Lower lobe of right lung (tissue), 2 donors: Measurements from ENCODE around the gene LILRB4. TPM values are rescaled to one million over a fixed set of nuclear protein-coding genes. Genes with fewer than 3 reads are reported as not detected.
A peak's percentile ranks its signal among the peaks of the same experiment; 100 is the strongest.

Experiments
- ATAC-seq, 2 donors: fragments of 200-7000 bp; cut with Tn5 transposase; one replicate each; pipeline ENCODE4 v1.9.1; 2020 to 2022; ENCODE audit warnings: mild to moderate bottlenecking in 2 of 2, moderate library complexity in 2 of 2
- DNase-seq: peaks from one replicate; pipeline ENCODE4 v3.0.0-alpha.2; 2020
- H3K27ac ChIP-seq: fragments of 200-600 bp; one replicate; pipeline ENCODE4 v1.8.0; 2022
- H3K27me3 ChIP-seq: fragments of 200-600 bp; one replicate; pipeline ENCODE4 v1.8.0; 2022; ENCODE audit warnings: low read depth
- H3K36me3 ChIP-seq: fragments of 200-600 bp; one replicate; pipeline ENCODE4 v1.8.0; 2022; ENCODE audit warnings: mild to moderate bottlenecking
- H3K4me1 ChIP-seq: fragments of 200-600 bp; one replicate; pipeline ENCODE4 v1.8.0; 2022
- H3K4me3 ChIP-seq: fragments of 200-600 bp; one replicate; pipeline ENCODE4 v1.8.0; 2022; ENCODE audit warnings: mild to moderate bottlenecking
- H3K9me3 ChIP-seq: fragments of 200-600 bp; one replicate; pipeline ENCODE4 v1.8.0; 2022
- intact Hi-C: fragments of 100-400 bp; cut with DNase I; formaldehyde crosslinking; loops from one replicate; pipeline ENCODE4 v1.11.0; 2022
- total RNA-seq: library from RNA; stranded (reverse); fragmentation: NEBNext Ultra II Directional; extraction: Animal tissue kit (Norgen Biotek cat#: 25700); gene quantifications from one replicate; pipeline ENCODE4 v1.2.1, GENCODE V29; 2021
- TF ChIP-seq, protein P1 (sequence below): fragments of 200-600 bp; IDR thresholded peaks from one replicate; pipeline ENCODE4 v1.8.0; 2022; ENCODE audit warnings: antibody characterized with exemption, mild to moderate bottlenecking
- donor health status: DM: no; HTN: yes; CAD: no; lungs with severe emphysema.

The LILRB4 gene
- total RNA-seq, 1 donor from 2014 or later: 43.7 TPM

DNA sequence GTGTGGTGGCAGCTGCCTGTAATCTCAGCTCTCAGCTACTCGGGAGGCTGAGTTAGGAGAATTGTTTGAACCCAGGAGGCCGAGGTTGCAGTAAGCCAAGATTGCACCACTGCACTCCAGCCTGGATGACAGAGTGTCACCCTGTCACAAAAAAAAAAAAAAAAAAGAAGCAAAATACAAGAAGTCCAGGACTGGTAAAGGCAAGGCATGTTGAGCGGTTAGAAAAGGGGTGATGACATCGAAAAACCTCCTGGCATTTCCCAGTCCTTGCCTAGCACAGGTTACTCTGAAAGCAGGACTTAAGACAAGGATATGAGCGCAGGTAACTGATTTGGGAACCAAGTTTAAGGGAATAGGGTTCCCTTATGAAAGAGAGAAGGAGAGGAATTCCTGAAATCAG, 2.5 kb upstream of the LILRB4 start:
- Histone ChIP-seq H3K4me1 (no peaks in the 10 kb centered on the region), H3K9me3 (no peaks in the 10 kb centered on the region), H3K27me3 (peaks cover 5% of the 10 kb centered on the region), H3K4me3 (no peak overlapping the region), H3K27ac (peak overlapping the region; percentile 18), H3K36me3 (no peaks in the 10 kb centered on the region)
- intact Hi-C loops: no loop called here
- no peak for DNase-seq
- TF ChIP-seq, protein P1, sequence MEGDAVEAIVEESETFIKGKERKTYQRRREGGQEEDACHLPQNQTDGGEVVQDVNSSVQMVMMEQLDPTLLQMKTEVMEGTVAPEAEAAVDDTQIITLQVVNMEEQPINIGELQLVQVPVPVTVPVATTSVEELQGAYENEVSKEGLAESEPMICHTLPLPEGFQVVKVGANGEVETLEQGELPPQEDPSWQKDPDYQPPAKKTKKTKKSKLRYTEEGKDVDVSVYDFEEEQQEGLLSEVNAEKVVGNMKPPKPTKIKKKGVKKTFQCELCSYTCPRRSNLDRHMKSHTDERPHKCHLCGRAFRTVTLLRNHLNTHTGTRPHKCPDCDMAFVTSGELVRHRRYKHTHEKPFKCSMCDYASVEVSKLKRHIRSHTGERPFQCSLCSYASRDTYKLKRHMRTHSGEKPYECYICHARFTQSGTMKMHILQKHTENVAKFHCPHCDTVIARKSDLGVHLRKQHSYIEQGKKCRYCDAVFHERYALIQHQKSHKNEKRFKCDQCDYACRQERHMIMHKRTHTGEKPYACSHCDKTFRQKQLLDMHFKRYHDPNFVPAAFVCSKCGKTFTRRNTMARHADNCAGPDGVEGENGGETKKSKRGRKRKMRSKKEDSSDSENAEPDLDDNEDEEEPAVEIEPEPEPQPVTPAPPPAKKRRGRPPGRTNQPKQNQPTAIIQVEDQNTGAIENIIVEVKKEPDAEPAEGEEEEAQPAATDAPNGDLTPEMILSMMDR: no peak
- ATAC-seq: peak in 1 of 2 donors; percentile 37

DNA sequence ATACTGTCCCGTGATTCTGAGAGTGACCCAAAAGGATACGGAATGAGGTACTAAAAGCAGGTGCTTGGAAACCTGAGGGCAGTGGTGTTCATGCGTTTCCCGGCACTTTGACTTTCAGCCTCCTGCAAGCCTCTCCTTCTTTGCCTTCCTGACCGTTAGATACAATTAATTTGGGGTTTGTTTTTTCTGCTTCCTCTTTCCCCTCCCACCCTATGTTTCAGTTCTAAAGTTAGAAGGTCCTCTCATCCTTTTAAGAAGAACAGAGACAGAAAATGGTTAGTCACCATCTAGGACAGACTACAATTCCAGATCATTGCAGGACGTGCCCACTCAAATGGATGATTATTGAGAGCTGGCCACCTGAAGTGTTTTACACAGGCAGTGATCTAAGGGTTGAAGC, 1.8 kb upstream of the LILRB4 start:
- ATAC-seq: no peak
- intact Hi-C loops: no loop called here
- DNase-seq: no peak
- Histone ChIP-seq H3K36me3 (no peaks in the 10 kb centered on the region), H3K4me1 (no peaks in the 10 kb centered on the region), H3K27ac (peak overlapping the region; percentile 18), H3K27me3 (peaks cover 5% of the 10 kb centered on the region), H3K9me3 (no peaks in the 10 kb centered on the region), H3K4me3 (no peak overlapping the region)
- TF ChIP-seq, protein P1: no peak

DNA sequence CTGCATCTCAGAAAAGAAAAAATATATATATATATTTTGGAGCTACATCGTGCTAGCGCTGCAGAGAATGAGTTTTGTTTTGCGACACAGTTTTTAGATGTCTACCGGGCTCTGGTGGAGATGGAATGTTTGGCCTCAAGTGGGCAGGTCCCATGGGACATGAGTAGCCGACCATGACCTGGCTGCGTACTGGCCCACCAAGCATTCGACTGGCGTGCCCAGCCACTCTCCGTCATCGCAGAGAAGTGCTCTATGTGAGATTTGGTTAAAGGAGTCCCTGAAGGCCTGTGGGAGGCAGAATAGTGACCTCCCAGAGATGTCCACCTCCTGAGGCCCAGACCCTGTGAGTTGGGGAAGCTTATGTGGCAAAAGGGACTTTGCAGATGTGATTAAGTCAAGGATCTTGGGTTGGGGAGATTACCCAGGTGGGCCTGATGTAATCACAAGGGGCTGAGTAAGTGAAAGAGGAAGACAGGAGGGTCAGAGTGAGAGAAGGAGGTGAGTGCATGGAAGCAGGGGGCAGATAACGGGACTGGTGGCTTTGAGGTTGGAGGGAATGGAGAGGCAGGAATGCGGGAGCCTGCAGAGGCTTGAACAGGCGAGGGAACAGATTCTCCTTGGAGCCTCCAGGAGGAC, 821 bp upstream of the LILRB4 start:
- no peaks in the 10 kb centered on the region for H3K36me3 ChIP-seq

DNA sequence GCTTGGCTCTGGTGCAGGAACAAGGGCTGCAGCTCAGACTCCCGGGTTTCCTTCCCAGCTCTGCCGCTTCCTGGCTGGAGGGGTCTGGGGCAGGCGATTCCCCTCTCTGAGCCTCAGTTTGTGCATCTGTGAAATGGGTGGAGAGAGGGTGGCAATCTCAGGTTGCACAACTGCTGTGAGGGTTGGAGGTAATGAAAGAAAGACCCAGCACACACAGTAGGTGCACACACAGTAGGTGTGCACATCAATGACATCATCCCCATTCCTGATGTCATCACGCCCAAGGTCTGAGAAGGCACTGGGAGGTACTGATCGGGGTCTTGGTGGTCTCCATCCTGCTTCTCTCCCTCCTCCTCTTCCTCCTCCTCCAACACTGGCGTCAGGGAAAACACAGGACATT, 2.7 kb downstream of the LILRB4 start:
- TF ChIP-seq, protein P1: no peak
- no peak for ATAC-seq
- Histone ChIP-seq H3K27me3 (peaks cover 5% of the 10 kb centered on the region), H3K4me1 (no peaks in the 10 kb centered on the region), H3K9me3 (no peaks in the 10 kb centered on the region), H3K4me3 (no peak overlapping the region), H3K27ac (no peak overlapping the region), H3K36me3 (no peaks in the 10 kb centered on the region)
- DNase-seq: no peak
- intact Hi-C loops: no loop called here

More for the DNA sequence above, 821 bp upstream of the LILRB4 start:
- peaks cover 5% of the 10 kb centered on the region for H3K27me3 ChIP-seq
- H3K9me3 ChIP-seq: no peaks in the 10 kb centered on the region
- ATAC-seq (no peak), DNase-seq (no peak)
- no peaks in the 10 kb centered on the region for H3K4me1 ChIP-seq
- intact Hi-C loops: no loop called here
- H3K27ac ChIP-seq: no peak overlapping the region
- H3K4me3 ChIP-seq: no peak overlapping the region
- TF ChIP-seq, protein P1: no peak

DNA sequence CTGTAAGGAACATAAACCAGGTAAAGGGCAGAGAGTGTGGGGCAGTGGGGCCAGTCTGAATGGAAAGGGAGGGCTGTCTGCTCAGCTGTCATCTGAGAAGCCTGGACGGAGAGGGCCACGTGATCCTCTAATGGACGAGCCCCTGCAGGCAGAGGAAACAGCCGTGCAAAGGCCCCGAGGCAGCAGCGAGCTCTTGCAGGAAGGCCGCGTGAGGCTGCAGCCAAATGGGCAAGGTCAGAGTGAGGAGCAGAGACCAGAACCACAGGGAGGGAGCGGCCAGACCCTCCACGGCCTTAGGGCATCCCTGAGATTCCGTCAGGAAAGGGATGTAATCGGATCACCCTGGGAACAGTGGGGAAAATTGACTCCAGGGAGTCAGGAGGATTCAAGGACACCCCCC, 4.4 kb downstream of the LILRB4 start:
- TF ChIP-seq, protein P1: no peak
- H3K4me3 ChIP-seq: no peak overlapping the region
- H3K4me1 ChIP-seq: peaks cover 5% of the 10 kb centered on the region
- no peaks in the 10 kb centered on the region for H3K36me3 ChIP-seq
- no peaks in the 10 kb centered on the region for H3K9me3 ChIP-seq
- intact Hi-C loops: no loop called here
- DNase-seq: no peak
- ATAC-seq: no peak
- H3K27me3 ChIP-seq: peaks cover 5% of the 10 kb centered on the region
- H3K27ac ChIP-seq: no peak overlapping the region
